ENCODE measurements around the gene POLR1B.
"Not testable (repeated sequence)": the region's sequence is repeated elsewhere in the genome, so short reads cannot be mapped to it uniquely, and the experiment has no call there.

The POLR1B gene

GRCh38 chr2:112605926-112606325 is 63.7 kb downstream of the POLR1B start:
- TF ChIP-seq TAF1 (IDR thresholded peaks at IDR 0.05; ENCODE audit: borderline replicate concordance, low read depth, low read length) (no peak), POLR2AphosphoS5 (IDR thresholded peaks at IDR 0.05; ENCODE audit: low read depth, low read length) (no peak), POLR2A (IDR thresholded peaks at IDR 0.05; ENCODE audit: low read depth, low read length) (no peak)
- no peak for DNase-seq (ENCODE audit: insufficient read length)
- no peak for FAIRE-seq

GRCh38 chr2:112606547-112606946 is 64.3 kb downstream of the POLR1B start:
- DNase-seq (ENCODE audit: insufficient read length) = no peak
- no peak for FAIRE-seq
- TF ChIP-seq POLR2A (IDR thresholded peaks at IDR 0.05; ENCODE audit: low read depth, low read length) = no peak
- TF ChIP-seq TAF1 (IDR thresholded peaks at IDR 0.05; ENCODE audit: borderline replicate concordance, low read depth, low read length) = no peak
- TF ChIP-seq POLR2AphosphoS5 (IDR thresholded peaks at IDR 0.05; ENCODE audit: low read depth, low read length) = no peak

DNA sequence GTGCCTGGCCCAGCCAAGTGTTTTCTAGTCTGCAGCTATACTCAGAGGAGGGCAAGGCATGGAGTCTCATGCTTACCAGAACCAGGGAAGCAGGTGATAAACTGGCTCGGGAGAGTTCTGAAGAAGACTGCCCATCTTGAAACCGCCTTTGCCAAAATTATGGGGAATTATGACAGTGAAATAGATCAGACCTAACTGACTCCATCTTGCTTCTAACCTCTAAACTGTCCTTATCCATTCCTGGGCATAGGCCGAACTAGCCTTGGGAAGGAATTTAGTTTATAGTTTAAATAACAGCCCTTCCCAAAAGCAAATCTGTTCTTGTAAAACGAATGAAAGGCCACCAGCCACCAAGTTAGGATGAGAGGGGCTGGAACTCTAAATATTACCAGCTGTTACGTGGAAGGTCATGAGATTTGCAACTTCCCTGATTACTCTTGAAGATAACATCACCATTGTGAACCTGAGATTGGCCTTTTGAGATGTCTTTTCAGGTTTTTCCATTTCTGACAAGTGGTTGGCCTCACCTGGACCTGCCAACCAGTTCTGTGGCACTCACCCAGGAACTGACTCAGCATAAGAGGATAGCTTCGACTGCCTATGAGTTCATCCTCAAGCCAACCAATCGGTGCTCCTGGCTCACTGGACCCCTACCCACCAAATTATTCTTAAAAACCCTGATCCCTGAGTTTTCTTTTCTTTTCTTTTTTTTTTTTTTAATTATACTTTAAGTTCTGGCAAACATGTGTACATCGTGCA is 65.6 kb downstream of the POLR1B start:
- no peak for DNase-seq (ENCODE audit: insufficient read length)
- FAIRE-seq = no peak
- TF ChIP-seq POLR2AphosphoS5 (IDR thresholded peaks at IDR 0.05; ENCODE audit: low read depth, low read length) (no peak), TAF1 (IDR thresholded peaks at IDR 0.05; ENCODE audit: borderline replicate concordance, low read depth, low read length) (no peak), POLR2A (IDR thresholded peaks at IDR 0.05; ENCODE audit: low read depth, low read length) (no peak)

DNA sequence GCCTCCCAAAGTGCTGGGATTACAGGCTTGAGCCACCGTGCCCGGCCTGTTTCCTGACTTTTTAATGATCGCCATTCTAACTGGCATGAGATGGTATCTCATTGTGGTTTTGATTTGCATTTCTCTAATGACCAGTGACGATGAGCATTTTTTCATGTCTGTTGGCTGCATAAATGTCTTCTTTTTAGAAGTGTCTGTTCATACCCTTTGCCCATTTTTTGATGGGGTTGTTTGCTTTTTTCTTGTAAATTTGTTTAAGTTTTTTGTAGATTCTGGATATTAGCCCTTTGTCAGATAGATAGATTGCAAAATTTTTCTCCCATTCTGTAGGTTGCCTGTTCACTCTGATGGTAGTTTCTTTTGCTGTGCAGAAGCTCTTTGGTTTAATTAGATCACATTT is 67.1 kb downstream of the POLR1B start:
- DNase-seq (ENCODE audit: insufficient read length); FAIRE-seq: not testable (repeated sequence)

DNA sequence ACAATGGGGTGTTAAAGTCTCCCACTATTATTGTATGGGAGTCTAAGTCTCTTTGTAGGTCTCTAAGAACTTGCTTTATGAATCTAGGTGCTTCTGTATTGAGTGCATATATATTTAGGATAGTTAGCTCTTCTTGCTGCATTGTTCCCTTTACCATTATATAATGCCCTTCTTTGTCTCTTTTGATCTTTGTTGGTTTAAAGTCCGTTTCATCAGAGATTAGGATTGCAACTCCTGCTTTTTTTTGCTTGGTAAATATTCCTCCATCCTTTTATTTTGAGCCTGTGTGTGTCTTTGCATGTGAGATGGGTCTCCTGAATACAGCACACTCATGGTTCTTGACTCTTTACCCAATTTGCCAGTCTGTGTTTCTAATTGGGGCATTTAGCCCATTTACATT is 70.0 kb downstream of the POLR1B start:
- FAIRE-seq; DNase-seq (ENCODE audit: insufficient read length): not testable (repeated sequence)

- DNase-seq (ENCODE audit: insufficient read length) (no peak), FAIRE-seq (no peak)
- TF ChIP-seq POLR2A (IDR thresholded peaks at IDR 0.05; ENCODE audit: low read depth, low read length) = no peak
- no peak for TF ChIP-seq TAF1 (IDR thresholded peaks at IDR 0.05; ENCODE audit: borderline replicate concordance, low read depth, low read length)
- no peak for TF ChIP-seq POLR2AphosphoS5 (IDR thresholded peaks at IDR 0.05; ENCODE audit: low read depth, low read length)
Observed at GRCh38 chr2:112614201-112614840, 72.1 kb downstream of the POLR1B start.

- FAIRE-seq (no peak), DNase-seq (ENCODE audit: insufficient read length) (no peak)
- no peak for TF ChIP-seq POLR2AphosphoS5 (IDR thresholded peaks at IDR 0.05; ENCODE audit: low read depth, low read length)
- TF ChIP-seq POLR2A (IDR thresholded peaks at IDR 0.05; ENCODE audit: low read depth, low read length) = no peak
- no peak for TF ChIP-seq TAF1 (IDR thresholded peaks at IDR 0.05; ENCODE audit: borderline replicate concordance, low read depth, low read length)
Observed at GRCh38 chr2:112615051-112615450, 72.8 kb downstream of the POLR1B start.

DNA sequence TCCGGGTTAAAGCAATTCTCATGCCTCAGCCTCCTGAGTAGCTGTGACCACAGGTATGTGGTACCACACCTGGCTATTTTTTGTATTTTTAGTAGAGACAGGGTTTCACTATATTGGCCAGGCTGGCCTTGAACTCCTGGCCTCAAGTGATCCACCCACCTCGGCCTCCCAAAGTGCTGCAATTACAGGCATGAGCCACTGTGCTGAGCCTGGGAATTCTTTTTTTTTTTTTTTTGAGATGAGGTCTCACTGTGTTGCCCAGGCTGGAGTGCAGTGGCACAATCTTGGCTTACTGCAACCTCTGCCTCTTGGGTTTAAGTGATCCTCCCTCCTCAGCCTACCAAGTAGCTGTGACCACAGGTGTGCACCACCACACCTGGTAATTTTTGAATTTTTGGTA is 73.5 kb downstream of the POLR1B start:
- DNase-seq (ENCODE audit: insufficient read length); FAIRE-seq: not testable (repeated sequence)

DNA sequence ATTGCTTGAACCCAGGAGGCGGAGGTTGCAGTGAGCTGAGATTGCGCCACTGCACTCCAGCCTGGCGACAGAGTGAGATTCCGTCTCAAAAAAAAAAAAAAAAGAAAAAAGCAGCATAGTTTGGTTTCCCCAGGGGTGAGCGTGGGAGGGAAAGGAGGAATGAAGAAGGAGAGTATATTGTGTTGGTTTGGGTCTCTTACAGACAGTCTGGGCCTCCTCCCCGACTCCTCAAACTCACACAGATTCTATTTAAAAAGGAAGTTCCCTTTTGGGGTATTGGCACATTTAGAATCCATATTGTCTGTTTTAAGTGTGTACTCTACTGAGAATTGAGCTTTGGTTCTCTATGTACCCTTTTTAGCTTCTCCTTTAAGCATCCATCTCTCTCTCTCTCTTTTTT is 76.1 kb downstream of the POLR1B start:
- no peak for DNase-seq (ENCODE audit: insufficient read length)
- TF ChIP-seq POLR2AphosphoS5 (IDR thresholded peaks at IDR 0.05; ENCODE audit: low read depth, low read length) (no peak), POLR2A (IDR thresholded peaks at IDR 0.05; ENCODE audit: low read depth, low read length) (no peak), TAF1 (IDR thresholded peaks at IDR 0.05; ENCODE audit: borderline replicate concordance, low read depth, low read length) (no peak)
- FAIRE-seq = no peak

- FAIRE-seq = no peak
- no peak for DNase-seq (ENCODE audit: insufficient read length)
Observed at GRCh38 chr2:112621790-112622527, 79.7 kb downstream of the POLR1B start.

DNA sequence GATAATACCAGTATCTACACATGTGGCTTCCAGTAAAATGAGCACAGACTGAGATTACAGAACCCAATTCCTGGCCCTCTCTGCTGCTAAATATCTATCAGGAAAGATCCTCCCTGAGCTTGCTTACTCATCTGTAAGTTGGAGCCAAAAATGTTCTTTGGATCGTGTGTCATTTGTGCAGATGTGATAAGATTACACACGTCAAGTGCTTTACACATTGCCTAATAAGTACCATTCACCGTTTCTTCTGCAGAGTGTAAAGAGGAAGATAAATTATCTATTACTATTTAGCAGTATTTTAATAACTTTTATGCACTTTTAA is 80.2 kb downstream of the POLR1B start:
- no peak for FAIRE-seq
- TF ChIP-seq POLR2A (IDR thresholded peaks at IDR 0.05; ENCODE audit: low read depth, low read length) = no peak
- TF ChIP-seq TAF1 (IDR thresholded peaks at IDR 0.05; ENCODE audit: borderline replicate concordance, low read depth, low read length) = no peak
- no peak for TF ChIP-seq POLR2AphosphoS5 (IDR thresholded peaks at IDR 0.05; ENCODE audit: low read depth, low read length)
- no peak for DNase-seq (ENCODE audit: insufficient read length)

More at GRCh38 chr2:112621790-112622527, 79.7 kb downstream of the POLR1B start:
- no peak for TF ChIP-seq POLR2AphosphoS5 (IDR thresholded peaks at IDR 0.05; ENCODE audit: low read depth, low read length)
- TF ChIP-seq TAF1 (IDR thresholded peaks at IDR 0.05; ENCODE audit: borderline replicate concordance, low read depth, low read length) = no peak
- no peak for TF ChIP-seq POLR2A (IDR thresholded peaks at IDR 0.05; ENCODE audit: low read depth, low read length)
